Prostate gland (tissue), 1 donor: ENCODE results near the gene CDCA3.

Source experiments
- POLR2A ChIP-seq: fragments of 450-650 bp; IDR thresholded peaks from one replicate; pipeline ENCODE4 v1.6.1; 2016; ENCODE audit warnings: antibody characterized with exemption, mild to moderate bottlenecking
- POLR2AphosphoS5 ChIP-seq: sonication (generic); formaldehyde crosslinking; IDR thresholded peaks from one replicate; pipeline ENCODE4 v1.6.1; 2017; ENCODE audit warnings: antibody characterized with exemption

DNA sequence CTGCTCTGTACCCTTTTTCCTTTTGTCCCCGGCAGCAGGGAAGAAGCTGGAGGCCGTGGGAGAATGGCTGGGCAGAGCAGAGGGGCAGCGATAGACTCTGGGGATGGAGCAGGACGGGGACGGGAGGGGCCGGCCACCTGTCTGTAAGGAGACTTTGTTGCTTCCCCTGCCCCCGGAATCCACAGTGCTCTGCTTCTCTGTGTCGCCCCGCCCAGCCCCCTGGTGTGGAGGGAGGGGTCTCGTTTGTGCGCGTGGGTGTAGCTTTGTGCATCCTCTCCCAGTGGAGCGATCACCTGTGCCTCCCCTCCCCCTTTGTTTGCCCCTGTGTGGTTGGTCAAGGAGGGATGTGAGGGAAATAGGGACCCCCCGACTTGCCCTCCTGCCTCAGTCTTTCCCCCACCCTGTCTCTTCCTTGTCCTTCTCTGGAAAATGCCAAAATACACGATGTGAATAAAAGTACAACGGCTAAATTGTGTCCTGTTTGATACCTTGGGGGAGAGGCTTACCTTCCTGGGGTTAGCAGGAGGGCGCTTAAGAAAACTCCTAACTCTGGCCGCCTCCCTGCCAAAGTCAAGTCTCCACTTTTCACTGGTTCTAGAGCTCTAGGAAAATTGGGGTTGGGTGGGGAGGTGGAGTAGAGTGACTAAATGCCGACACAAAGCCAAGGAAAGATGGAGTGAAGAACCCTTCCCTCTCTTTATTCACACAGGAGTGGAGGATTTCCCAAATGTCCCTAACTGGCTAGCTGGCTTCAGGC, 15.3 kb upstream of the CDCA3 start:
- no peak for TF ChIP-seq POLR2A
- no peak for TF ChIP-seq POLR2AphosphoS5
